ENCODE data around the gene LRRC75A. TPM values are rescaled to one million over a fixed set of nuclear protein-coding genes. Genes with fewer than 3 reads are reported as not detected.

Gene LRRC75A
- total and polyA plus RNA-seq, 7 donors = 0.20 to 0.69 (median 0.30) TPM

DNA sequence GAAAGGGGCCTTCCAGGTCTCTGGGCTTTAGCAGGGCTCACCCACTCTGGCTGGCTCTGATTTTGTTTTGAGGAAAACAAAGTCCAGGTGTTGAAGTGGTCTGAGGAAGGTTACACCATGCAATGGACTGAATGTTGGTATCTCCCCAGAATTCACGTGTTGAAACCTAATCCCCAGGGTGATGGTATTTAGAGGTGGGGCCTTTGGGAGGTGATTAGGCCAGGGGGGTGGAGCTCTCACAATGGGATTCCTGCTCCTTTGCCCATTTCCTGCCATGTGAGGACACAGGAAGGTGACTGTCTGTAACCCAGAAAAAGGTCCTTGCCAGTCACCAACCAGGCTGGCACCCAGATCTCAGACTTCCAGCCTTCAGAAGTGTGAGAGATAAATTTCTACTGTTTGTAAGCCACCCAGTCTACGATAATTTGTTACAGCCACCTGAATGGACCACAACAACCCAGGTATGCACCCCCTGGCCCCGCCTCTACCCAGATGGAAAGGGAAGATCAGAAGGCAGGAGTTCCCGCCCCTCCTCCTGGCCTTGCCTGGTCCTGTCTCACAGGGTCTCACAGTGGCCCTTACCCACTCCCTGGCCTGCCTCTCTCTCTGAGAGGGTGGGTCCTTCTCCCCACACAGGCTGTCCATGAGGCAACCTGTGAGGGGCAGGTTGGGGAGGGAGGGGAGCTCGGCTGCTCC lies 32.0 kb downstream of the LRRC75A start:
- H3K4me3 ChIP-seq = no peak overlapping the region
- TF ChIP-seq, protein P1, sequence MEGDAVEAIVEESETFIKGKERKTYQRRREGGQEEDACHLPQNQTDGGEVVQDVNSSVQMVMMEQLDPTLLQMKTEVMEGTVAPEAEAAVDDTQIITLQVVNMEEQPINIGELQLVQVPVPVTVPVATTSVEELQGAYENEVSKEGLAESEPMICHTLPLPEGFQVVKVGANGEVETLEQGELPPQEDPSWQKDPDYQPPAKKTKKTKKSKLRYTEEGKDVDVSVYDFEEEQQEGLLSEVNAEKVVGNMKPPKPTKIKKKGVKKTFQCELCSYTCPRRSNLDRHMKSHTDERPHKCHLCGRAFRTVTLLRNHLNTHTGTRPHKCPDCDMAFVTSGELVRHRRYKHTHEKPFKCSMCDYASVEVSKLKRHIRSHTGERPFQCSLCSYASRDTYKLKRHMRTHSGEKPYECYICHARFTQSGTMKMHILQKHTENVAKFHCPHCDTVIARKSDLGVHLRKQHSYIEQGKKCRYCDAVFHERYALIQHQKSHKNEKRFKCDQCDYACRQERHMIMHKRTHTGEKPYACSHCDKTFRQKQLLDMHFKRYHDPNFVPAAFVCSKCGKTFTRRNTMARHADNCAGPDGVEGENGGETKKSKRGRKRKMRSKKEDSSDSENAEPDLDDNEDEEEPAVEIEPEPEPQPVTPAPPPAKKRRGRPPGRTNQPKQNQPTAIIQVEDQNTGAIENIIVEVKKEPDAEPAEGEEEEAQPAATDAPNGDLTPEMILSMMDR (IDR thresholded peaks at IDR 0.05) = no peak
- 79 to 83% (median 83%) methylated on average over 5 of the region's 5 CpGs for WGBS, 3 donors
- no peak overlapping the region for H3K27ac ChIP-seq
- no peaks in the 10 kb centered on the region for H3K9me3 ChIP-seq
- no peaks in the 10 kb centered on the region for H3K36me3 ChIP-seq (ENCODE audit: insufficient read depth in 1 of 2, low read depth in 1 of 2)
- no peaks in the 10 kb centered on the region for H3K4me1 ChIP-seq
- no peak for ATAC-seq
- DNase-seq = no peak
- intact Hi-C loops (cut with DNase I) = no loop called here
- no peaks in the 10 kb centered on the region for H3K27me3 ChIP-seq (ENCODE audit: insufficient read depth in 3 of 3, low read length in 2 of 3)

DNA sequence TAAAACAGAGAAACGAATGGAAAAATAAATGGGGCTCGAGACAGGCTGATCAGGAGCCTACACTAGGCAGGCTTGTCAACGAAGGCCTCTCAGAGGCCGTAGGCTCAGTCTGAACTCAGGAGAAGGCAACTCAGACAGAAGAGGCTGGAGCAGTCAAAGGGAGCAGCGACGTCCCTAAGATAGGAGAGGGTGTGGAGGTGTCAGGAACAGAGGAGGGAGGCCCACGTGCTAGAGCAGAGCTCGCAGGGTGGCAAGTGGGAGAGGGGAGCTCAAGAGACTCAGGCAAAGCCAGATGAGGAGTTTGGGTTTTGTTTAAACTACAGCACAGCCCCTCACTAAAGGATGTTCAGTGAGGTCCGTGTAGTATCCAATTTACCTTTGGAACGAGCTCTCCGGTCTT lies 32.7 kb downstream of the LRRC75A start:
- intact Hi-C loops (cut with DNase I) = no loop called here
- no peak overlapping the region for H3K27ac ChIP-seq
- TF ChIP-seq, protein P1 (IDR thresholded peaks at IDR 0.05) = no peak
- ATAC-seq = no peak
- H3K27me3 ChIP-seq (ENCODE audit: insufficient read depth in 3 of 3, low read length in 2 of 3) = no peaks in the 10 kb centered on the region
- no peaks in the 10 kb centered on the region for H3K4me1 ChIP-seq
- no peaks in the 10 kb centered on the region for H3K36me3 ChIP-seq (ENCODE audit: insufficient read depth in 1 of 2, low read depth in 1 of 2)
- DNase-seq = no peak
- no peaks in the 10 kb centered on the region for H3K9me3 ChIP-seq
- WGBS, 3 donors = 80 to 93% (median 84%) methylated on average over 11 of the region's 11 CpGs
- no peak overlapping the region for H3K4me3 ChIP-seq

DNA sequence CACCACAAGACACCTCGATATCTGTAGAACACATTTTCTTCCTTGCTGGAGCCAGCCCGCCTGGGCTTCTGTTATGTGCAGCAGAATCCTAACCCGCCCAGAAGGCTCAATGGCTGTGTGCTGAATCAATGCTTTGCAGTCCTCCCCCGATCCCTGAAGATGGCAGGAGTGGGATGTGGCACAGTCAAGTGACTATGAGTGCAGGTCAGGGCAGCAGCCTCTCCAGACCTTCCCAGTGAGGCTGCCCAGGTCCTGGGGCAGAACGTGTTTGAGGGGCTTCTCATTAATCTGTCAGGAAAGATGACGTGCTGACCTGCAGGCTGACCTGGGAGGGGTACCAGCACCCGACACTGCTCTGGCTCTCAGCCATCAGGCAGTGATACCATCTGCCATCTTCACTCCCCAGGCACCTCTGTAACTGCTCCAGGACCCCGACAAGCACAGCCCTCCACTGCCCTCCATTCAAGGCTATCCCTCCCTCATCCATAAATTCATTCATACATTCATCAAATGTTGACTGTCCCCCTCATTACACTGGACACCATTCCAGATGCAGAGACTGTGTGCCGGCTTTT lies 35.2 kb downstream of the LRRC75A start:
- no peaks in the 10 kb centered on the region for H3K27me3 ChIP-seq (ENCODE audit: insufficient read depth in 3 of 3, low read length in 2 of 3)
- no peaks in the 10 kb centered on the region for H3K4me1 ChIP-seq
- no peaks in the 10 kb centered on the region for H3K36me3 ChIP-seq (ENCODE audit: insufficient read depth in 1 of 2, low read depth in 1 of 2)
- H3K27ac ChIP-seq = no peak overlapping the region
- TF ChIP-seq, protein P1 (IDR thresholded peaks at IDR 0.05) = no peak
- WGBS, 3 donors = 90 to 91% (median 90%) methylated on average over 9 of the region's 9 CpGs
- ATAC-seq (no peak), DNase-seq (no peak)
- no peaks in the 10 kb centered on the region for H3K9me3 ChIP-seq
- intact Hi-C loops (cut with DNase I) = no loop called here
- H3K4me3 ChIP-seq = no peak overlapping the region

DNA sequence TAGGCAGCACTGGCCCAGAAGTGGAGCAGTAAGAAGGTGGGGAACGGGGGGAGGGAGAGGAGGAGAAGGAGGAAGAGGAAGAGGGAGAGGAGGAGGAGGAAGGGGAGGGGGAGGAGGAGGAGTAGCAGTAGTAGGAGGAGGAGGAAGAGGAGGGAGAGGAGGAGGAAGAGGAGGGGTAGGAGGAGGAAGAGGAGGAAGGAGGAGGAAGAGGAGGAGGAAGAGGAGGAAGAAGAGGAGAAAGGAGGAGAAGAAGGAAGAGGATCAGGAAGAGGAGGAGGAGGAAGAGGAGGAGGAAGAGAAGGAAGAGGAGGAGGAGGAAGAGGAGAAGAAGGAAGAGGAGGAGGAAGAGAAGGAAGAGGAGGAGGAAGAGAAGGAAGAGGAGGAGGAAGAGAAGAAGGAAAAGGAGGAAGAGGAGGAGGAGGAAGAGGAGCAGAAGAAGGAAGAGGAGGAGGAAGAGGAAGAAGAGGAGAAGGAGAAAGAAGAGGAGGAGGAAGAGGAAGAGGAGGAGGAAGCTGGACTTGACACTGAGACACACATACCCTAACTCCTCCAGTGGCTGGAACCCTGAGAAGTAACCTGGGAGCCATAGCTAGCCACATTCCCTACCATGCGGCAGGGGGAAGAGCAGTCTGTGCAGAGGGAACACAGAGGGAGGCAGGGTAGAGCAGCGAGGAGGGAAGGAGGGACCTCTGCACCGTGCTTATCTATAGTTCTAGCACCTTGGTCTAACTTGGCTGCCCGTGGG lies 35.8 kb downstream of the LRRC75A start:
- TF ChIP-seq, protein P1 (IDR thresholded peaks at IDR 0.05) = no peak
- Histone ChIP-seq H3K27me3 (ENCODE audit: insufficient read depth in 3 of 3, low read length in 2 of 3) (no peaks in the 10 kb centered on the region), H3K27ac (no peak overlapping the region), H3K4me1 (no peaks in the 10 kb centered on the region), H3K4me3 (no peak overlapping the region), H3K36me3 (ENCODE audit: insufficient read depth in 1 of 2, low read depth in 1 of 2) (no peaks in the 10 kb centered on the region), H3K9me3 (no peaks in the 10 kb centered on the region)
- WGBS, 3 donors = 90 to 92% (median 92%) methylated on average over 5 of the region's 5 CpGs
- intact Hi-C loops (cut with DNase I) = no loop called here
- DNase-seq = no peak
- no peak for ATAC-seq

Measured in psoas muscle (tissue), 8 donors.